ENCODE results near the gene EOMES.

DNA sequence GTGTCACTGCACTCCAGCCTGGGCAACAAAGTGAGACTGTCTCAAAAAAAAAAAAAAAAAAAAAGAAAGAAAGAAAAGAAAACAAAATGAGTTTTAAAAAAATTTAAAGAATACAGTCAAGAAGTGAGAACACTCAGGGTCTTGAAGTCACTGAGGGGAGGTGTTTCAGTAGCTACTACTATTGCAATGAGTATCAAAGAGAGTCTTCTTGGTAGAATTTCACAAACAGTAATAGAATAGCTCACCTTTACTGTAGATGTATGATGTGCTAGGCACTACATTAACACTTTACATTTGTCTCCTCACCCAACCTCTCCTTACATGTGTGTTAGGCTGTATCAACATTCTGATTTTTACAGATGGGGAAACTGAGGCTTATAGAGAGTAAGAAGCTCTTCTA, 43.9 kb downstream of the EOMES start:
- TF ChIP-seq CTCF (optimal IDR thresholded peaks at IDR 0.05 in 1 of 3, IDR thresholded peaks at IDR 0.05 in 1 of 3, conservative IDR thresholded peaks at IDR 0.05 in 1 of 3; ENCODE audit: extremely low read depth in 1 of 3, insufficient read depth in 2 of 3, low read length in 3 of 3) = no peak
- no peak for TF ChIP-seq EZH2 (IDR thresholded peaks at IDR 0.05; ENCODE audit: low read length)

All from keratinocyte (primary cell).